ENCODE results near the gene CCNA2.
A peak's percentile ranks its signal among the peaks of the same experiment; 100 is the strongest.

CCNA2 gene

GRCh38 chr4:121846662-121847061, 23.0 kb upstream of the CCNA2 start:
- no peak for TF ChIP-seq CTCF (conservative IDR thresholded peaks at IDR 0.05; ENCODE audit: low read depth, low read length)
- no peak for DNase-seq (ENCODE audit: low read depth)
- no peak overlapping the region for H3K4me3 ChIP-seq (ENCODE audit: low read depth, low read length)

- DNase-seq (ENCODE audit: low read depth) = no peak
- no peak for TF ChIP-seq CTCF (conservative IDR thresholded peaks at IDR 0.05; ENCODE audit: low read depth, low read length)
- H3K4me3 ChIP-seq (ENCODE audit: low read depth, low read length) = no peak overlapping the region
These were observed 19.2 kb upstream of the CCNA2 start for GRCh38 chr4:121842862-121843261.

GRCh38 chr4:121838136-121838535, 14.5 kb upstream of the CCNA2 start:
- no peak overlapping the region for H3K4me3 ChIP-seq (ENCODE audit: low read depth, low read length)
- DNase-seq (ENCODE audit: low read depth) = no peak
- TF ChIP-seq CTCF (conservative IDR thresholded peaks at IDR 0.05; ENCODE audit: low read depth, low read length) = no peak

GRCh38 chr4:121829511-121829910, 5.8 kb upstream of the CCNA2 start:
- no peak overlapping the region for H3K4me3 ChIP-seq (ENCODE audit: low read depth, low read length)
- DNase-seq (ENCODE audit: low read depth) = no peak
- no peak for TF ChIP-seq CTCF (conservative IDR thresholded peaks at IDR 0.05; ENCODE audit: low read depth, low read length)

- peak; percentile 70 for DNase-seq (ENCODE audit: low read depth)
- no peak overlapping the region for H3K4me3 ChIP-seq (ENCODE audit: low read depth, low read length)
- TF ChIP-seq CTCF (conservative IDR thresholded peaks at IDR 0.05; ENCODE audit: low read depth, low read length) = no peak
These were observed 4.2 kb upstream of the CCNA2 start for GRCh38 chr4:121827853-121828252.

GRCh38 chr4:121824950-121825349, 1.3 kb upstream of the CCNA2 start:
- TF ChIP-seq CTCF (conservative IDR thresholded peaks at IDR 0.05; ENCODE audit: low read depth, low read length) = no peak
- no peak for DNase-seq (ENCODE audit: low read depth)
- no peak overlapping the region for H3K4me3 ChIP-seq (ENCODE audit: low read depth, low read length)

- no peak for TF ChIP-seq CTCF (conservative IDR thresholded peaks at IDR 0.05; ENCODE audit: low read depth, low read length)
- peak overlapping the region; percentile 79 for H3K4me3 ChIP-seq (ENCODE audit: low read depth, low read length)
- DNase-seq (ENCODE audit: low read depth) = no peak
These were observed 466 bp upstream of the CCNA2 start for GRCh38 chr4:121824171-121824527.
